Fibroblast of the aortic adventitia (primary cell): ENCODE measurements around the gene CDK8. TPM values are rescaled to one million over a fixed set of nuclear protein-coding genes. Genes with fewer than 3 reads are reported as not detected.

Experiments used
- DNase-seq: peaks from one replicate; pipeline ENCODE4 v3.0.0-alpha.2; 2010; ENCODE audit warnings: low read depth
- H3K4me3 ChIP-seq: 2 replicates; pipeline ENCODE4 v1.5.1; 2011; ENCODE audit warnings: low read depth, mild to moderate bottlenecking, control low read depth, low read length, moderate library complexity
- total RNA-seq: library from RNA; depleted of rRNA; stranded (reverse); fragments of >200 nt; gene quantifications from 2 replicates; pipeline ENCODE4 v1.2.3, GENCODE V29; 2012; ENCODE audit warnings: low replicate concordance
- TF ChIP-seq, protein P1 (sequence below): IDR thresholded peaks from 2 replicates; pipeline ENCODE4 v1.5.1; 2011; ENCODE audit warnings: mild to moderate bottlenecking, low read length, control low read depth, inconsistent platforms; ENCODE audit not compliant: insufficient read depth

Gene CDK8
- total RNA-seq, 1 donor: 13.6 TPM

DNA sequence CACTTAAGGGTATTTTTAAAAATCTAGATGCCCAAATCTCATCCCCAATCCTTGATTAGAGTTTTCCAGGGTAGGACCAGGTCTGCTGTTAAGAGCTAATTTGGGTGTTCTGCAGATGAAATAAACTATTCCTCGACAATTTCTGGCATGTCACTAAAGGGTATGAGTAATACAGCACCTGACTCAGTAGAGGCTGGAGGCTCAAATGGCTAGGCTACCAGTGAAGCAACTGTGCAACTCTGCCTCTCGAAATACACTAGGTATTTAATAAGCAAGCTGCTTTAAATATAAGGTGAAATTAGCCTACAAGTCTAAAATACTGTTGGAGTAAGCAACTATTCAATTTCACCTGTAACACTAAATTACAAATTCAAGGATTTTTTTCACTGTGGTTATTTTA is 33.4 kb upstream of the CDK8 start:
- TF ChIP-seq, protein P1, sequence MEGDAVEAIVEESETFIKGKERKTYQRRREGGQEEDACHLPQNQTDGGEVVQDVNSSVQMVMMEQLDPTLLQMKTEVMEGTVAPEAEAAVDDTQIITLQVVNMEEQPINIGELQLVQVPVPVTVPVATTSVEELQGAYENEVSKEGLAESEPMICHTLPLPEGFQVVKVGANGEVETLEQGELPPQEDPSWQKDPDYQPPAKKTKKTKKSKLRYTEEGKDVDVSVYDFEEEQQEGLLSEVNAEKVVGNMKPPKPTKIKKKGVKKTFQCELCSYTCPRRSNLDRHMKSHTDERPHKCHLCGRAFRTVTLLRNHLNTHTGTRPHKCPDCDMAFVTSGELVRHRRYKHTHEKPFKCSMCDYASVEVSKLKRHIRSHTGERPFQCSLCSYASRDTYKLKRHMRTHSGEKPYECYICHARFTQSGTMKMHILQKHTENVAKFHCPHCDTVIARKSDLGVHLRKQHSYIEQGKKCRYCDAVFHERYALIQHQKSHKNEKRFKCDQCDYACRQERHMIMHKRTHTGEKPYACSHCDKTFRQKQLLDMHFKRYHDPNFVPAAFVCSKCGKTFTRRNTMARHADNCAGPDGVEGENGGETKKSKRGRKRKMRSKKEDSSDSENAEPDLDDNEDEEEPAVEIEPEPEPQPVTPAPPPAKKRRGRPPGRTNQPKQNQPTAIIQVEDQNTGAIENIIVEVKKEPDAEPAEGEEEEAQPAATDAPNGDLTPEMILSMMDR: no peak
- H3K4me3 ChIP-seq: peak overlapping the region; percentile 89
- DNase-seq: peak; percentile 54

DNA sequence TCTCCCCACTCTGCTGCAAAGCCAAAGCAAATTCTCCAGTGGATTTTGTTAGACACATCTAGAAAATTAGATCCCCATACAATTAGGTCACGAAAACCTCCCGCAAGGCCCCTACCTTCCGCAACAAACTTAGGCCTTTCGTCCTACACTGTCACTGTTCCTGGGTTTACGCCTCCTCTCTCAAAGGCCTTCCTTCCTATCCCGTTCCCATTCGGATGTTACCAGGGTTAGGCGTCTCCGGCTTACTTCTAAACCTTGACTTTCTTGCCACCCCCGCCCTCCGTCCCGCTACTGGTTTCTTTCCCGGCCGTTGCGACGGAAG is 32.6 kb upstream of the CDK8 start:
- peak overlapping the region; percentile 89 for H3K4me3 ChIP-seq
- TF ChIP-seq, protein P1: no peak

DNA sequence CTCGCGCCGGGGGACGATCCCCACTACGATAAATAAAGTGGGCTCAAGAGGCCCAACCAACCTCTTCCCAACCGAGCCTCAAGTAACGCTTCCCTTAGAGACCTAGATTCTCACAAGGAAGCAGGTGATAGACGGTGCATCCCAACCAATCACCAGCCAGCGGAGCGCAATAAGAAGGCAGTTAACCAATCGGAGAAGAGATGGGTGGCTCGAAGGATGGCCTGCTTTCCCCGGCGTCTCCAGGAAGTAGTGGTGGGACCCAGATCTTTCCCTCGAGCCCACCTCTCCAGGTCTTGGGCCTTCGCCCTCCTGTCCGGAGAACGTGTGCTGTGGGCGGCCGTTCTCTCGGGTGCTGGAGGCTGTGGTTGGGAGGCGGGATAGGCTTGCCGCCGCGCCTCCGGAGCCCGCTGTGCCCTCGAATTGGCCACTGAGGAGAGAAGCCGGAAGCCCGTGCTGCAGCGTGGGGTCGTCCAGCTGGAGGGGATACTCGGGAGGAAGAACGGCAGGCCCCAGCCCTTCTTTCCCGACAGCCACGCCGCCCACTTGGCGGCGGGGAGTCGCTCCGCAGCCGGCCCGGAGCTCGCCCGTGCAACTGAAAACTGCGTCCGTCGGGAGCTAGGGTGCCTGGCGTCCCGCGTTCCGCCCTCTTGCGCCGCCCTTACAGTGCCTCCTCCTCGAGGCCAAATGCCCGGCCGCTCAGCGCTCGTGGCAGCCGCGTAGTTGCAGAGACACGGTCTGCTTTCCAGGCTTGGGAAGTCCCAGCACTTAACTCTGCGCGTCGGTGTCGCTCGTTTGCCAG is 32.0 kb upstream of the CDK8 start, which contains the start of gene RNF6:
Gene RNF6 (minus strand): TSS at position 594 of the 799 bp plus-strand sequence. CDS start 2,665 bp downstream, outside the sequence.
- H3K4me3 ChIP-seq: peak within 1 kb of the TSS; percentile 89
- TF ChIP-seq, protein P1: no peak
- peak; percentile 100 for DNase-seq

More for the DNA sequence above, 32.6 kb upstream of the CDK8 start:
- DNase-seq: no peak

DNA sequence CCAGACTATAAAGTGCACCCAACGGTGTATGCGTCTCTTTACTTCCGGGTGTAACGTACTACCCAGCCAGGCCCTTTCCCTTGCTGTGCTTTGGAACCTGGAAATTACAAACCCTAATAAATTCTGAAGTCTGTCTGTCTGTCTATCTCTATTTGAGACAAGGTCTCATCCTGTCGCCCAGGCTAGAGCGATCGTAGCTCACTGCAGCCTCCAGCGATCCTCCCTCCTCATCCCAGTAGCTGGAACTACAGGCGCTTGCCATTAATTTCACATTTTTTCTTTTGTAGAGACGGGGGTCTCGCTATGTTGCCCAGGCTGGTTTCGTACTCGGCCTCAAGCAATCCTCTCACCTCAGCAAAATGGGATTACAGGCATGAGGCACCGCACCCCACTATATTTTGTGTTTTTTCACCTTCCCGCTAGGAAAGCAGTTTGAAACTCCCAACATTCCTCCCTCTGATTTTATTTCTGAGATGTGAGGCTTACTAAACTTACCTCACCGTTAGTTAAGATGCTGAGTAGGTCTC is 31.3 kb upstream of the CDK8 start:
- H3K4me3 ChIP-seq: peak overlapping the region; percentile 89
- TF ChIP-seq, protein P1: no peak

DNA sequence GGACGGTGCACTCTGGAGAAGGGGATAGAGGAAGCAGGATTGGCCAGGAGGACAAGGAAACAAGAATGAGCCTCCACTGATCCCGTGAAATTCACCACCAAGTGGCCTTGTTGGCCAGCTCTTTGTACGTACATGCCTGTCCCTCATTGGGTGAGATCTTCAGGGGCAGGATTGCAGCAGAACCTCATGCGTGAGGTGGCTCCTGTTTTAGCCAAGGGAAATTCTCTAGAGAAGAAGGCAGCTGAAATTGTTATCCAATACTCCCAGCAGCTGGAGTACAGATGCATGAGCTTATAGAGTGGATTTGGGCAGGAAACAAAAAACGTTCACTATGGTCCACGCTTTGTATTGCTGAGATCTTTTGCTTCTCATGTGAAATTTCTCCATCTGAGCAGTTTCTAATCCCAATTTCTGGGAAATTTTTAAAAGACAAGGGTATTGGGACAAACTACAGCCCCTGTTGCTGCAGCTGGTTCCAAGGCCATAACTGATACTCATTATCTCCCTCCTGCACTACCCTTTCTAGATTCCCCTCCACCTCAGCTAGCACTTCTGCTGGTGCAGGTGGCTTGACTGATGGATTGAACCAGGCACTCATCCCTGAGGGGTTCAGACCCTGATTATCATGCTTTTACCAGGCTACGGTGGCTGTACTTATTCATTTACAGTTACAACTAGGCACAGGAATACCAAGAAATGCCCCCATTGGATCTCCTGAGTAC is 27.9 kb upstream of the CDK8 start:
- TF ChIP-seq, protein P1: no peak
- H3K4me3 ChIP-seq: no peak overlapping the region
- DNase-seq: no peak

More for the DNA sequence above, 31.3 kb upstream of the CDK8 start:
- DNase-seq: no peak

DNA sequence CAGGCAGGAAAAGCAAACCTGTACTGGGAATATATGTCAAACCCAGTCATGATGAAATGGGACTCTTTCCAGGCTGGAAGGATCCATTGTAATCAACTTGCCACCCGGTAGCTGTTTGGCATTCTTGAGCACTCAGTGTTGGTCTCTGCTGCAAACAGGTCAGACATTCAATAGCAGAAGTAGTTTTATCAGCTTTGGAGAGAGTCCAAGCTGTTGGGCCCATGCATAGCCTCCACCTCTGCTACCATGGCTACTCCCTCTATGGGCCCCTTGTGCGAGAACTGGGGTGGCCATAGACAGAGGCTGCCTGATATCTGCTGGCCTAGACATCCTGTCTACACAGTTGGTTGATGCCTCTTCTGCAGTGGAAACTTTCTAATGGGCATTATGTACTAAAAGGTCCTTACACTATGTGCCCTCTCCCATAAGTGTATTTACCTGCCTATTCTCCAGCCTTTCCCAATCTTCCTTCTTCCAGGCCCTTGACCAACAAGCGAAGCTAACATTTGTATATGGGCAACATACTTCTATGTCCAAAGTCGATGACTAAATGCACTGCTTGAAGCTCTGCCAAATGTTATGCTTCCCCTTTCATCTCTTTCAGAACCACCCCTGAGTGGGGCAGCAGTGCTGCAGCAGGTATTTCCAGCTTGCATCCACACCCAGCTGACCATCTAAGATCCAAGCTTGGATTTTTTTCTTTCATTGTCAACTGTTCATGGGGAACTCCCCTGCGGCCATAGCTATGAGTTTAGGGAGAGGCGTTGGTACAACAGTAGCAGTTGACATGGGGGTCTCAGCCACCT is 26.6 kb upstream of the CDK8 start:
- TF ChIP-seq, protein P1: no peak
- H3K4me3 ChIP-seq: no peak overlapping the region
- DNase-seq: no peak
